Cardiac fibroblast (primary cell): Measurements from ENCODE around the gene POLDIP2.

Source experiments
- DNase-seq, 2 donors: peaks; one replicate each; pipeline versions ENCODE4 v3.0.0 to v3.0.0-alpha.2; 2010; ENCODE audit warnings: low read depth in 2 of 2
- H3K4me3 ChIP-seq, 2 donors: replicated peaks in 1 of 2; 1 replicate in 1 of 2; 2 replicates in 1 of 2; pipeline ENCODE4 v1.5.1; 2011; ENCODE audit warnings: low read depth in 2 of 2, low read length in 2 of 2, mild to moderate bottlenecking in 2 of 2, moderate library complexity in 1 of 2
- CTCF ChIP-seq: IDR thresholded peaks from one replicate; pipeline ENCODE4 v1.5.1; 2011; ENCODE audit warnings: low read depth, mild to moderate bottlenecking, low read length, inconsistent platforms

The POLDIP2 gene

GRCh38 chr17:28315846-28316705, 41.3 kb downstream of the POLDIP2 start:
- no peak for DNase-seq
- TF ChIP-seq CTCF: no peak
- H3K4me3 ChIP-seq: no peak overlapping the region

GRCh38 chr17:28313841-28314240, 43.5 kb downstream of the POLDIP2 start:
- no peak for DNase-seq
- H3K4me3 ChIP-seq: no peak overlapping the region
- no peak for TF ChIP-seq CTCF

- DNase-seq: no peak
- no peak for TF ChIP-seq CTCF
- no peak overlapping the region for H3K4me3 ChIP-seq
These were observed 50.3 kb downstream of the POLDIP2 start for GRCh38 chr17:28306954-28307401.

- no peak overlapping the region for H3K4me3 ChIP-seq
- no peak for DNase-seq
These were observed 58.9 kb downstream of the POLDIP2 start for GRCh38 chr17:28298449-28298848.

More at GRCh38 chr17:28298449-28298848, 58.9 kb downstream of the POLDIP2 start:
- TF ChIP-seq CTCF: no peak
